CD4-positive, alpha-beta T cell (primary cell): Measurements from ENCODE around the gene UNC5B. TPM values are rescaled to one million over a fixed set of nuclear protein-coding genes. Genes with fewer than 3 reads are reported as not detected.

Experiments used
- ATAC-seq: fragments of 200-7000 bp; cut with Tn5 transposase; one replicate; pipeline ENCODE4 v1.10.0; 2022; ENCODE audit warnings: mild to moderate bottlenecking; ENCODE audit not compliant: poor library complexity
- CTCF ChIA-PET: fragments of 350-600 bp; sonication (Branson Sonifier 250); formaldehyde crosslinking; loops from one replicate; lab custom pipeline; 2021; ENCODE audit warnings: antibody characterized with exemption, inconsistent platforms; lab: Charles Lee
- POLR2A ChIA-PET: fragments of 350-600 bp; sonication (Branson Sonifier 250); formaldehyde crosslinking; loops from one replicate; lab custom pipeline; 2021; ENCODE audit warnings: antibody characterized with exemption, inconsistent platforms; lab: Charles Lee
- DNase-seq, 14 experiments: peaks; one replicate each; pipeline ENCODE4 v3.0.0-alpha.2; 2013 to 2020; ENCODE audit warnings: mixed read lengths in 2 of 14
- H3K27ac ChIP-seq, 2 donors: one replicate each; pipeline versions ENCODE4 v1.5.1 to v1.7.0; 2013; ENCODE audit warnings: low read length in 2 of 2, low read depth in 1 of 2, mild to moderate bottlenecking in 1 of 2
- H3K27me3 ChIP-seq, 2 experiments: 1 replicate in 1 of 2; 2 replicates in 1 of 2; pipeline versions ENCODE4 v1.6.1 to v1.7.0; 2013; ENCODE audit warnings: low read length in 2 of 2, control low read depth in 1 of 2, mild to moderate bottlenecking in 1 of 2, moderate library complexity in 1 of 2; ENCODE audit not compliant: insufficient read depth in 2 of 2, control insufficient read depth in 1 of 2
- H3K36me3 ChIP-seq: one replicate; pipeline ENCODE4 v1.6.1; 2013; ENCODE audit warnings: low read length, control low read depth; ENCODE audit not compliant: insufficient read depth
- H3K4me1 ChIP-seq: one replicate; pipeline ENCODE4 v1.6.1; 2013; ENCODE audit warnings: low read length, control low read depth; ENCODE audit not compliant: insufficient read depth
- H3K4me3 ChIP-seq: one replicate; pipeline ENCODE4 v1.5.1; 2013; ENCODE audit warnings: mild to moderate bottlenecking, low read length, moderate library complexity
- H3K9me3 ChIP-seq, 2 experiments: 1 replicate in 1 of 2; 2 replicates in 1 of 2; pipeline versions ENCODE4 v1.6.1 to v1.7.0; 2013; ENCODE audit warnings: low read length in 2 of 2, mild to moderate bottlenecking in 2 of 2, control low read depth in 1 of 2, moderate library complexity in 1 of 2; ENCODE audit not compliant: control insufficient read depth in 1 of 2, insufficient read depth in 1 of 2
- H3K27ac Mint-ChIP-seq: one replicate; pipeline ENCODE4 v1.8.0; 2020; ENCODE audit warnings: mixed read lengths
- H3K27me3 Mint-ChIP-seq: one replicate; pipeline ENCODE4 v1.8.0; 2021; ENCODE audit warnings: mixed read lengths
- H3K36me3 Mint-ChIP-seq: one replicate; pipeline ENCODE4 v1.8.0; 2021; ENCODE audit warnings: low read depth, mixed read lengths
- H3K4me1 Mint-ChIP-seq: one replicate; pipeline ENCODE4 v1.8.0; 2021; ENCODE audit warnings: low read depth, mixed read lengths
- H3K4me3 Mint-ChIP-seq: one replicate; pipeline ENCODE4 v1.8.0; 2020; ENCODE audit warnings: mild to moderate bottlenecking, mixed read lengths
- H3K9me3 Mint-ChIP-seq: one replicate; pipeline ENCODE4 v1.8.0; 2020; ENCODE audit warnings: mixed read lengths
- CTCF ChIP-seq: fragments of 200-600 bp; IDR thresholded peaks from one replicate; pipeline ENCODE4 v1.8.0; 2022; ENCODE audit warnings: antibody characterized with exemption, mild to moderate bottlenecking
- intact Hi-C, 2 experiments: fragments of 100-400 bp; cut with DNase I in 1 of 2; cut with micrococcal nuclease in 1 of 2; formaldehyde crosslinking; loops; one replicate each; pipeline versions ENCODE4 v1.15.1 to v1.9.0; 2023 to 2025; cut with DNase I, micrococcal nuclease
- total RNA-seq, 174 experiments: library from RNA in 2 of 174; stranded (reverse) in 2 of 174; gene quantifications; one replicate each; pipeline ENCODE4 v1.2.3 and lab custom pipeline; 2021 to 2026

Gene UNC5B
- total RNA-seq, 2 experiments from 2014 or later, result 0.03 TPM; not detected in 1

- no peak for DNase-seq
- Mint-ChIP-seq H3K4me1 (no peaks in the 10 kb centered on the region), H3K36me3 (no peaks in the 10 kb centered on the region), H3K4me3 (no peak overlapping the region), H3K27me3 (peaks cover 7% of the 10 kb centered on the region), H3K9me3 (no peaks in the 10 kb centered on the region), H3K27ac (no peak overlapping the region)
- H3K9me3 ChIP-seq, result no peaks in the 10 kb centered on the region
- no peak for ATAC-seq
- ChIA-PET POLR2A (no interaction called here), CTCF (no interaction called here)
- H3K27me3 ChIP-seq, result peaks cover 0 to 5% of the 10 kb centered on the region in 2 experiments
- TF ChIP-seq CTCF, result no peak
- no peaks in the 10 kb centered on the region for H3K4me1 ChIP-seq
- H3K36me3 ChIP-seq, result no peaks in the 10 kb centered on the region
- no peak overlapping the region for H3K27ac ChIP-seq
- H3K4me3 ChIP-seq, result no peak overlapping the region
- intact Hi-C loops, result no loop called here
Observed at GRCh38 chr10:71187600-71187999, 24.8 kb upstream of the UNC5B start.

- Mint-ChIP-seq H3K9me3 (no peaks in the 10 kb centered on the region), H3K4me3 (no peak overlapping the region), H3K36me3 (no peaks in the 10 kb centered on the region), H3K27me3 (peaks cover 7% of the 10 kb centered on the region), H3K4me1 (no peaks in the 10 kb centered on the region), H3K27ac (no peak overlapping the region)
- H3K4me3 ChIP-seq, result no peak overlapping the region
- no peak for TF ChIP-seq CTCF
- no peak overlapping the region for H3K27ac ChIP-seq
- H3K9me3 ChIP-seq, result no peaks in the 10 kb centered on the region
- no peaks in the 10 kb centered on the region for H3K36me3 ChIP-seq
- CTCF ChIA-PET, result no interaction called here
- H3K4me1 ChIP-seq, result no peaks in the 10 kb centered on the region
- intact Hi-C loops, result no loop called here
- ATAC-seq (no peak), DNase-seq (no peak)
- H3K27me3 ChIP-seq, result peaks cover 0 to 5% of the 10 kb centered on the region in 2 experiments
- POLR2A ChIA-PET, result no interaction called here
Observed at GRCh38 chr10:71188201-71188600, 24.2 kb upstream of the UNC5B start.

DNA sequence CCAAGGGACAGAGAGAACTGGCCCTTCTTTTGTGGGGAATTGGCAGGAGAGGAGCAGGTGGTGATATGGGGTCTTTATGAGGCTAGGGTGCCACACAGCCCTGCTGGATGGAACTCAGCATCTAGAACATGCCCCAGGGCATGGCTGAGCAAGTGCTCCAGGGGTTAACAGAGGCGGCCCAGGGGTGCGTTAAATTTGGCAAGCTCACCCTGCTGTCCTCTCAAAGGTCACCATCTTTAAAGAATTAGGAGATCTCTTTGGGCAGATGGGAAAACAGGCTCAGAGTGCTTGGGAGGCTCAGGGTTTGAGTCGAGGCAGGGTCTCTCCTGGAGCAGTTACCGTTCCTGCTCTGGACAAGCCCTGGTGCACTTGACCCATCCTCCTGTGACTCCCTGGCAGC is 21.4 kb upstream of the UNC5B start:
- intact Hi-C loops, result no loop called here
- ChIA-PET POLR2A (no interaction called here), CTCF (no interaction called here)
- DNase-seq (no peak), ATAC-seq (no peak)
- H3K4me1 ChIP-seq, result no peaks in the 10 kb centered on the region
- peaks cover 0 to 5% of the 10 kb centered on the region in 2 experiments for H3K27me3 ChIP-seq
- H3K36me3 ChIP-seq, result no peaks in the 10 kb centered on the region
- no peak overlapping the region for H3K27ac ChIP-seq
- no peaks in the 10 kb centered on the region for H3K9me3 ChIP-seq
- H3K4me3 ChIP-seq, result no peak overlapping the region
- Mint-ChIP-seq H3K27ac (no peak overlapping the region), H3K4me1 (no peaks in the 10 kb centered on the region), H3K36me3 (no peaks in the 10 kb centered on the region), H3K9me3 (peaks cover 3% of the 10 kb centered on the region), H3K4me3 (no peak overlapping the region), H3K27me3 (peaks cover 7% of the 10 kb centered on the region)
- no peak for TF ChIP-seq CTCF
